ENCODE results near the gene ARHGEF28. TPM values are rescaled to one million over a fixed set of nuclear protein-coding genes. Genes with fewer than 3 reads are reported as not detected.

The ARHGEF28 gene
- total and polyA plus RNA-seq, 2 of the 13 experiments (the other 11 are each of a cell fraction or from before 2014, with no cell fraction given): 17.4 to 34.1 TPM

- Histone ChIP-seq H3K4me1 (ENCODE audit: insufficient read depth, low read length) (peaks cover 45% of the 10 kb centered on the region), H3K9ac (ENCODE audit: insufficient read depth, low read depth, low read length) (peak overlapping the region; percentile 67), H3K9me3 (ENCODE audit: low read length) (no peaks in the 10 kb centered on the region), H3K27me3 (ENCODE audit: control insufficient read depth in 1 of 2, insufficient read depth in 2 of 2, low read length in 2 of 2) (no peaks in the 10 kb centered on the region), H3K36me3 (replicated peaks in 1 of 2; ENCODE audit: control insufficient read depth in 1 of 2, insufficient read depth in 2 of 2, low read length in 2 of 2) (no peaks in the 10 kb centered on the region; a peak in 2 of 5 replicates), H3K27ac (ENCODE audit: extremely low read length, insufficient read depth, low read length) (peak overlapping the region; percentile 84), H4K20me1 (ENCODE audit: insufficient read depth, low read length) (no peaks in the 10 kb centered on the region; the same call in 1 of the 2 replicates), H3K4me3 (replicated peaks in 1 of 3; ENCODE audit: insufficient read depth in 1 of 3, low read depth in 2 of 3, low read length in 3 of 3) (peak overlapping the region; percentile 65 to 78 (median 70)), H3K79me2 (ENCODE audit: insufficient read depth, low read length) (peaks cover 54% of the 10 kb centered on the region), H3K4me2 (ENCODE audit: low read depth, low read length) (peak overlapping the region; percentile 91), H2AFZ (ENCODE audit: low read length) (peak overlapping the region; percentile 62)
- peak; percentile 74 for DNase-seq (ENCODE audit: low spot score)
- in situ Hi-C loops (cut with HindIII; ENCODE audit: extremely low pct_ligation_motif_present, low pct_unique_long_range_greater_than_20kb): no loop called here
- BruUV-seq (replicated peaks): no TSS peak
- WGBS (ENCODE audit: low lambda C conversion rate): 4% methylated on average over 9 of the region's 9 CpGs
- ATAC-seq: peak; percentile 84
- peak; percentile 51 for FAIRE-seq
- ChIA-PET CTCF (ENCODE audit: low intra/inter-chr PET ratio, low total read pairs) (no interaction called here), POLR2A (interaction anchor here (1.1 to 2.2 kb wide), 7 partner anchors 9 to 248 kb away, joined by 3 to 45 read pairs (median 6); partner anchors contain the start of genes ANKRA2 and UTP15)
- intact Hi-C loops (cut with micrococcal nuclease; ENCODE audit: unreplicated experiment): no loop called here
- 0 out of 2 replicates have a peak, but pooled peaks have one; percentile 24 for TF ChIP-seq RBFOX2 (IDR thresholded peaks at IDR 0.05; ENCODE audit: low read depth, low read length)
- TF ChIP-seq TFE3 (CRISPR knock-in tag; IDR thresholded peaks at IDR 0.05): peak; percentile 26; the same call in 1 of the 2 replicates
- peak; percentile 84; the same call in 1 of the 2 replicates for TF ChIP-seq ZNF775 (CRISPR knock-in tag; IDR thresholded peaks at IDR 0.05; ENCODE audit: borderline replicate concordance)
- peak; percentile 45; the same call in 1 of the 2 replicates for TF ChIP-seq PHF8 (CRISPR knock-in tag; IDR thresholded peaks at IDR 0.05)
- TF ChIP-seq FOXA1 (IDR thresholded peaks at IDR 0.05): no peak
- TF ChIP-seq FOXA1 (CRISPR knock-in tag; IDR thresholded peaks at IDR 0.05): 0 out of 2 replicates have a peak, but pooled peaks have one; percentile 19
- TF ChIP-seq SOX5 (CRISPR knock-in tag; IDR thresholded peaks at IDR 0.05; ENCODE audit: borderline replicate concordance): no peak; the same call in 1 of the 2 replicates
- peak; percentile 60; the same call in 1 of the 2 replicates for TF ChIP-seq TFDP1 (CRISPR knock-in tag; IDR thresholded peaks at IDR 0.05; ENCODE audit: borderline replicate concordance)
- 0 out of 2 replicates have a peak, but pooled peaks have one; percentile 53 for TF ChIP-seq RXRB (CRISPR knock-in tag; IDR thresholded peaks at IDR 0.05; ENCODE audit: borderline replicate concordance)
- peak; percentile 60; the same call in 1 of the 2 replicates for TF ChIP-seq MIER3 (CRISPR knock-in tag; IDR thresholded peaks at IDR 0.05; ENCODE audit: borderline replicate concordance)
- no peak for TF ChIP-seq SOX13 (IDR thresholded peaks at IDR 0.05)
- peak in 1 of 2 experiments; percentile 52; a peak in 2 of 4 replicates for TF ChIP-seq SOX13 (CRISPR knock-in tag; conservative IDR thresholded peaks at IDR 0.05 in 1 of 2, IDR thresholded peaks at IDR 0.05 in 1 of 2)
- TF ChIP-seq AHDC1 (CRISPR knock-in tag; IDR thresholded peaks at IDR 0.05; ENCODE audit: borderline replicate concordance): peak; percentile 48; the same call in 1 of the 2 replicates
- TF ChIP-seq CERS6 (CRISPR knock-in tag; IDR thresholded peaks at IDR 0.05): no peak
These were observed 187.1 kb downstream of the ARHGEF28 start for GRCh38 chr5:73812962-73813588.
